Osteocyte (in vitro differentiated cells): Measurements from ENCODE around the gene MAP2K6. TPM values are rescaled to one million over a fixed set of nuclear protein-coding genes. Genes with fewer than 3 reads are reported as not detected.

ENCODE experiments used
- DNase-seq: peaks from one replicate; pipeline ENCODE4 v3.0.0; 2021; ENCODE audit warnings: mixed read lengths; ENCODE audit not compliant: unreplicated experiment; ENCODE audit errors: extremely low spot score
- H3K27ac Mint-ChIP-seq: one replicate; pipeline ENCODE4 v1.8.0; 2021; ENCODE audit warnings: mild to moderate bottlenecking, mixed read lengths; ENCODE audit not compliant: unreplicated experiment
- H3K27me3 Mint-ChIP-seq: one replicate; pipeline ENCODE4 v1.8.0; 2021; ENCODE audit warnings: mixed read lengths; ENCODE audit not compliant: unreplicated experiment
- H3K36me3 Mint-ChIP-seq: one replicate; pipeline ENCODE4 v1.8.0; 2021; ENCODE audit warnings: mixed read lengths; ENCODE audit not compliant: unreplicated experiment
- H3K4me1 Mint-ChIP-seq: one replicate; pipeline ENCODE4 v1.8.0; 2021; ENCODE audit warnings: mixed read lengths; ENCODE audit not compliant: unreplicated experiment
- H3K4me3 Mint-ChIP-seq: one replicate; pipeline ENCODE4 v1.8.0; 2021; ENCODE audit warnings: mild to moderate bottlenecking, moderate library complexity, mixed read lengths; ENCODE audit not compliant: unreplicated experiment
- H3K9me3 Mint-ChIP-seq: one replicate; pipeline ENCODE4 v1.8.0; 2021; ENCODE audit warnings: mixed read lengths; ENCODE audit not compliant: unreplicated experiment
- total RNA-seq: library from RNA; stranded (reverse); gene quantifications from 2 replicates; pipeline ENCODE4 v1.2.1, GENCODE V29; 2021
- TF ChIP-seq, protein P1 (sequence below): fragments of 200-600 bp; sonication (generic); IDR thresholded peaks from 2 replicates; pipeline ENCODE4 v1.5.0; 2021; ENCODE audit warnings: antibody characterized with exemption, mild to moderate bottlenecking, moderate library complexity

Gene MAP2K6
- total RNA-seq, 1 donor from 2014 or later = 2.8 TPM

DNA sequence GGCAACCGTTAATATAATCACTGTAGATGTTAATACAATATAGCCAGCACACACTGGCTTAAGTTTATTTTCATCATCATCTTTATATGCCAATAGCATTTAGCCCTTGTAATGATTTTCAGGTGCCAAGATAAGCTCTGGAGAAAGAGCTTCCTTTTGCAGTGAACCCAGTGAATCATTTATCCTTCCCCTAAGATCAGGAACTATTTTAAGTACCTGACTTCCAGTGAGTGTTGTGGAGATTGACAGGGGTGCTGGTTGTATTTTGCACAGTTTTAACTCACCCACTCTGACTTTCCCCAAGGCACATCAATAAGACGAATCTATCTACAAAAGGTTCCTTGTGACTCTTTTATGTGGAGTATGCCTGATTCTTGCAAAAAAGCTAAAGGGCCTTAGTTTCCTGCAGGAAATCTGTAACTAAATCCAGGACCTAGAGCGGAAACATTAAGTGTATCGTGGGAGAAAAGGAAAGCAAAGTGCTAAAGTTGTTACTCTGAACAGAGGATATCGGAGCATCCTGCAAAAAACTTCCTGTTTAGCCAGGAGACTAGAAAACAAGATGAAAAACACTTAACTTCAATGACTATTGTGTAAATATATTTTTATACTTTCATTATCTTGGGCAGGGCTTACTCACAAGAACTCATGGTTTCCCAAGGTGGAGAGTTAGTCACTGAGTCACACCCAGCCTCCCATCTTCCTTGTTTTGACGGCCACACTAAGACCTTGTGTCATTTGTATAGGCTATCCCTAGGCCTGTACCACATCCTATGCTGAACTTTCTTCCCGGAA, 183.6 kb downstream of the MAP2K6 start:
- Mint-ChIP-seq H3K4me1 (peaks cover 5% of the 10 kb centered on the region), H3K36me3 (no peaks in the 10 kb centered on the region), H3K4me3 (no peak overlapping the region), H3K9me3 (no peaks in the 10 kb centered on the region), H3K27ac (no peak overlapping the region), H3K27me3 (no peaks in the 10 kb centered on the region)
- TF ChIP-seq, protein P1, sequence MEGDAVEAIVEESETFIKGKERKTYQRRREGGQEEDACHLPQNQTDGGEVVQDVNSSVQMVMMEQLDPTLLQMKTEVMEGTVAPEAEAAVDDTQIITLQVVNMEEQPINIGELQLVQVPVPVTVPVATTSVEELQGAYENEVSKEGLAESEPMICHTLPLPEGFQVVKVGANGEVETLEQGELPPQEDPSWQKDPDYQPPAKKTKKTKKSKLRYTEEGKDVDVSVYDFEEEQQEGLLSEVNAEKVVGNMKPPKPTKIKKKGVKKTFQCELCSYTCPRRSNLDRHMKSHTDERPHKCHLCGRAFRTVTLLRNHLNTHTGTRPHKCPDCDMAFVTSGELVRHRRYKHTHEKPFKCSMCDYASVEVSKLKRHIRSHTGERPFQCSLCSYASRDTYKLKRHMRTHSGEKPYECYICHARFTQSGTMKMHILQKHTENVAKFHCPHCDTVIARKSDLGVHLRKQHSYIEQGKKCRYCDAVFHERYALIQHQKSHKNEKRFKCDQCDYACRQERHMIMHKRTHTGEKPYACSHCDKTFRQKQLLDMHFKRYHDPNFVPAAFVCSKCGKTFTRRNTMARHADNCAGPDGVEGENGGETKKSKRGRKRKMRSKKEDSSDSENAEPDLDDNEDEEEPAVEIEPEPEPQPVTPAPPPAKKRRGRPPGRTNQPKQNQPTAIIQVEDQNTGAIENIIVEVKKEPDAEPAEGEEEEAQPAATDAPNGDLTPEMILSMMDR = no peak
- no peak for DNase-seq

DNA sequence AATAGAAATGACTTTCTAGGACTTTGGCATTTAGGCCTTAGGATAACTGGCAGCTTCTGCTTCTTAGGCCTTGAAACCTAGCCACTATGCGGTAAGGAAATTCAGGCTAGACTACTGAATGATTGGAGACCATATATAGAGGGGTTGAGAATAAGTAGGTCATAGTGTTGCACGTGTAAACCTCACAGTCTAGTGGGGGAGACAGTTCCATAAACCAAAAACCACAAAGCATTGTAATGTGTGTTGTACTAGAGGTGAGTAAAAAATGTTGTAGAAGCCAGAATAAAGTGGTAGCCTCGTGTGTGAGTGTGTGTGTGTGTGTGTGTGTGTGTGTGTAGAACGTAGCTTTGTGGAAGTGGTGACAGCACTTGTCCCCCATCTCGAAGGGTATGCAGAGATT, 188.5 kb downstream of the MAP2K6 start:
- H3K4me3 Mint-ChIP-seq = no peak overlapping the region
- TF ChIP-seq, protein P1 = no peak
- no peak for DNase-seq
- H3K27me3 Mint-ChIP-seq = no peaks in the 10 kb centered on the region
- peaks cover 20% of the 10 kb centered on the region for H3K4me1 Mint-ChIP-seq
- no peak overlapping the region for H3K27ac Mint-ChIP-seq
- no peaks in the 10 kb centered on the region for H3K36me3 Mint-ChIP-seq
- H3K9me3 Mint-ChIP-seq = no peaks in the 10 kb centered on the region

Other genes with a start within 250 kb of the MAP2K6 start
- 1.7 and 1.8 TPM in 2 replicates for gene ABCA10, start 185.9 kb upstream of the MAP2K6 start, total RNA-seq
- gene ABCA5, start 87.6 kb upstream of the MAP2K6 start, total RNA-seq = 15.9 and 18.9 TPM in 2 replicates